ENCODE measurements around the gene VAT1L. TPM values are rescaled to one million over a fixed set of nuclear protein-coding genes. Genes with fewer than 3 reads are reported as not detected.

VAT1L gene
- total and polyA plus RNA-seq, 2 donors (not counting 1 experiment from before 2014, with no cell fraction given) = not detected

DNA sequence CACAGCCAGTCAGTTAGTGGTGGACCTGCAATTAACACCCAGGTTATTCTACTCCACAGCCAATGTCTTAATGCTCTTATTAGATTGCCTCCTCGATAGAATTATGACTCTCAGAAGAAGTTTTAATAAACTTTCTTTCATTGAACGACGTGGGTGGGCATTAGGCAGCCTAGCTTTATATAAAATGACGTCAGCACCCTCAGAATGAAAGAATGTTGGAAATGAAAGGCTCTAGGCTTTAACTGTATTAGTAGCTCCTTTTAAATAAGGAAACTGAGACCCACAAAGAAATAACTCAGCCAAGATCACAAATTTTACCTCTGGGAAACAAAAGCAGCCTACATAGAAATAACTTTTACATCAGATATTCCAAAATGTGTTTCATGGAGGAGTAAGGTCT lies 142.7 kb downstream of the VAT1L start:
- H4K20me1 ChIP-seq (ENCODE audit: control insufficient read depth, insufficient read depth, low read length, poor library complexity, severe bottlenecking) = no peaks in the 10 kb centered on the region
- no peaks in the 10 kb centered on the region for H3K79me2 ChIP-seq (ENCODE audit: control insufficient read depth, insufficient read depth, low read length)
- no peak overlapping the region for H3K4me3 Mint-ChIP-seq
- no peak for DNase-seq
- no peaks in the 10 kb centered on the region for H3K36me3 ChIP-seq (replicated peaks in 1 of 2; ENCODE audit: control extremely low read depth in 1 of 2, control insufficient read depth in 1 of 2, extremely low read depth in 1 of 2, insufficient read depth in 2 of 2, low read length in 1 of 2)
- no peaks in the 10 kb centered on the region for H3K27me3 ChIP-seq (replicated peaks in 1 of 4; ENCODE audit: control extremely low read depth in 1 of 4, control insufficient read depth in 3 of 4, insufficient read depth in 4 of 4, low read length in 3 of 4)
- H3K4me1 Mint-ChIP-seq = no peaks in the 10 kb centered on the region
- ATAC-seq (ENCODE audit: low read depth) = no peak
- no peaks in the 10 kb centered on the region for H3K9me3 ChIP-seq (ENCODE audit: control extremely low read depth in 1 of 3, control insufficient read depth in 2 of 3, insufficient read depth in 1 of 3, low read length in 2 of 3)
- TF ChIP-seq, protein P1, sequence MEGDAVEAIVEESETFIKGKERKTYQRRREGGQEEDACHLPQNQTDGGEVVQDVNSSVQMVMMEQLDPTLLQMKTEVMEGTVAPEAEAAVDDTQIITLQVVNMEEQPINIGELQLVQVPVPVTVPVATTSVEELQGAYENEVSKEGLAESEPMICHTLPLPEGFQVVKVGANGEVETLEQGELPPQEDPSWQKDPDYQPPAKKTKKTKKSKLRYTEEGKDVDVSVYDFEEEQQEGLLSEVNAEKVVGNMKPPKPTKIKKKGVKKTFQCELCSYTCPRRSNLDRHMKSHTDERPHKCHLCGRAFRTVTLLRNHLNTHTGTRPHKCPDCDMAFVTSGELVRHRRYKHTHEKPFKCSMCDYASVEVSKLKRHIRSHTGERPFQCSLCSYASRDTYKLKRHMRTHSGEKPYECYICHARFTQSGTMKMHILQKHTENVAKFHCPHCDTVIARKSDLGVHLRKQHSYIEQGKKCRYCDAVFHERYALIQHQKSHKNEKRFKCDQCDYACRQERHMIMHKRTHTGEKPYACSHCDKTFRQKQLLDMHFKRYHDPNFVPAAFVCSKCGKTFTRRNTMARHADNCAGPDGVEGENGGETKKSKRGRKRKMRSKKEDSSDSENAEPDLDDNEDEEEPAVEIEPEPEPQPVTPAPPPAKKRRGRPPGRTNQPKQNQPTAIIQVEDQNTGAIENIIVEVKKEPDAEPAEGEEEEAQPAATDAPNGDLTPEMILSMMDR (IDR thresholded peaks at IDR 0.05) = no peak
- no peak for TF ChIP-seq EZH2 (IDR thresholded peaks at IDR 0.05; ENCODE audit: borderline replicate concordance, insufficient read depth, low read depth, low read length, poor library complexity, severe bottlenecking)
- CTCF ChIA-PET = no interaction called here
- POLR2A ChIA-PET = no interaction called here
- no peak overlapping the region for H3K9ac ChIP-seq (ENCODE audit: low read length)
- no peaks in the 10 kb centered on the region for H3K4me1 ChIP-seq (ENCODE audit: control insufficient read depth in 2 of 2, insufficient read depth in 2 of 2, low read length in 2 of 2)
- H3K4me3 ChIP-seq (ENCODE audit: control extremely low read depth in 1 of 5, extremely low read depth in 1 of 5, insufficient read depth in 1 of 5, low read depth in 2 of 5, low read length in 4 of 5) = no peak overlapping the region
- H3K9me3 Mint-ChIP-seq (ENCODE audit: insufficient read depth) = no peaks in the 10 kb centered on the region
- H3K27me3 Mint-ChIP-seq = peaks cover 5% of the 10 kb centered on the region
- no peak overlapping the region for H2AFZ ChIP-seq (ENCODE audit: insufficient read depth, low read depth, low read length, poor library complexity, severe bottlenecking)
- no peak overlapping the region for H3K4me2 ChIP-seq (replicated peaks; ENCODE audit: low read depth, low read length, poor library complexity, severe bottlenecking)
- H3K27ac ChIP-seq (ENCODE audit: low read length in 2 of 2) = no peak overlapping the region
- H3K27ac Mint-ChIP-seq = no peak overlapping the region
- WGBS (ENCODE audit: insufficient coverage) = no CpG with 5 or more reads among the region's 4 CpGs
- intact Hi-C loops (cut with micrococcal nuclease) = no loop called here

DNA sequence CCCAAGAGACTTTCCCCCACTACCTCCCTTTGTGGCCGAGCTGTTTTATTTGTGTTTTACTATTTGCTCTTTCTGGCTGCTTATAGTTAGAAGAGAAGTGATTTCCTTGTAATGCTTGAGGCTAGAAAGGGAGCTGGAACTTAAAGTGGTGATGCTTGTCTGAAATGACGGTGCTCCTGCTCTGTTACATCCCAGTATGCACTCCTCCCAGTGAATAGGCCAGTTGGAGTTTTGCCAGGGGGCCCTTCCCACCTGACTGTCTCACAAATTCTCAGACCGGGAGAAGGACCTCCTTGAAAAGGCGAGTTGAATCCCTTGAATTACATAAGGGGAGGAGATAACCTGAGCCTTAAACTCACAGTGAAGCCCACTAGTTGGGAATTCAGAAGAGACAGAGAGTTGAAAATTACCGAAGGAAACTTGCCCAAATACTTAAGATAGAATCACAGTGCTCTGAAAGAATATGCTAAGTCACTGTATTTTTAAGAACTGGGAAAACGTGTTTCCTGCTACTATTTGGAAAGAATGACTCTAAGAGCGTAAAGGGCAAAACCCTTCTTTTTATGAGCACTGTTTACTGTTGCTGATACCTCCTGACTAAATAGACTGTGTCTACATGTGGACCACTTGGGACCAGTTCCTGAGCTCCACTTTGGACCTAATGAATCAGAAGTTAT lies 149.2 kb downstream of the VAT1L start:
- no peak for DNase-seq
- TF ChIP-seq, protein P1 (IDR thresholded peaks at IDR 0.05) = no peak
- TF ChIP-seq EZH2 (IDR thresholded peaks at IDR 0.05; ENCODE audit: borderline replicate concordance, insufficient read depth, low read depth, low read length, poor library complexity, severe bottlenecking) = no peak
- intact Hi-C loops (cut with micrococcal nuclease) = no loop called here
- H2AFZ ChIP-seq (ENCODE audit: insufficient read depth, low read depth, low read length, poor library complexity, severe bottlenecking) = no peak overlapping the region
- Mint-ChIP-seq H3K9me3 (ENCODE audit: insufficient read depth) (peaks cover 4% of the 10 kb centered on the region), H3K27me3 (peaks cover 5% of the 10 kb centered on the region), H3K27ac (no peak overlapping the region), H3K4me3 (no peak overlapping the region), H3K4me1 (no peaks in the 10 kb centered on the region)
- H3K9me3 ChIP-seq (ENCODE audit: control extremely low read depth in 1 of 3, control insufficient read depth in 2 of 3, insufficient read depth in 1 of 3, low read length in 2 of 3) = no peaks in the 10 kb centered on the region
- H3K27me3 ChIP-seq (replicated peaks in 1 of 4; ENCODE audit: control extremely low read depth in 1 of 4, control insufficient read depth in 3 of 4, insufficient read depth in 4 of 4, low read length in 3 of 4) = no peaks in the 10 kb centered on the region
- 20% methylated on average over 2 of the region's 7 CpGs for WGBS (ENCODE audit: insufficient coverage)
- no peaks in the 10 kb centered on the region for H4K20me1 ChIP-seq (ENCODE audit: control insufficient read depth, insufficient read depth, low read length, poor library complexity, severe bottlenecking)
- no peak overlapping the region for H3K9ac ChIP-seq (ENCODE audit: low read length)
- CTCF ChIA-PET = no interaction called here
- H3K36me3 ChIP-seq (replicated peaks in 1 of 2; ENCODE audit: control extremely low read depth in 1 of 2, control insufficient read depth in 1 of 2, extremely low read depth in 1 of 2, insufficient read depth in 2 of 2, low read length in 1 of 2) = no peaks in the 10 kb centered on the region
- no peaks in the 10 kb centered on the region for H3K4me1 ChIP-seq (ENCODE audit: control insufficient read depth in 2 of 2, insufficient read depth in 2 of 2, low read length in 2 of 2)
- H3K27ac ChIP-seq (ENCODE audit: low read length in 2 of 2) = no peak overlapping the region
- H3K4me2 ChIP-seq (replicated peaks; ENCODE audit: low read depth, low read length, poor library complexity, severe bottlenecking) = no peak overlapping the region
- no peaks in the 10 kb centered on the region for H3K79me2 ChIP-seq (ENCODE audit: control insufficient read depth, insufficient read depth, low read length)
- POLR2A ChIA-PET = no interaction called here
- no peak for ATAC-seq (ENCODE audit: low read depth)
- H3K4me3 ChIP-seq (ENCODE audit: control extremely low read depth in 1 of 5, extremely low read depth in 1 of 5, insufficient read depth in 1 of 5, low read depth in 2 of 5, low read length in 4 of 5) = no peak overlapping the region

Data from B cell (primary cell).